Neural cell (in vitro differentiated cells): ENCODE measurements around the gene MYMK.

Source experiments
- CTCF ChIP-seq: fragments of 450-650 bp; IDR thresholded peaks from 2 replicates; pipeline ENCODE4 v1.5.1; 2014; ENCODE audit warnings: antibody characterized with exemption, mild to moderate bottlenecking, moderate library complexity; ENCODE audit not compliant: poor library complexity, severe bottlenecking
- EP300 ChIP-seq: fragments of 450-650 bp; conservative IDR thresholded peaks from 2 replicates; pipeline ENCODE4 v1.6.1; 2014; ENCODE audit warnings: antibody characterized with exemption, mild to moderate bottlenecking, moderate library complexity; ENCODE audit not compliant: poor library complexity, severe bottlenecking
- RAD21 ChIP-seq: fragments of 450-650 bp; conservative IDR thresholded peaks from 2 replicates; pipeline ENCODE4 v1.6.1; 2014; ENCODE audit warnings: antibody characterized with exemption, mild to moderate bottlenecking, moderate library complexity
- TAF1 ChIP-seq: IDR thresholded peaks from 2 replicates; pipeline ENCODE4 v1.6.1; 2012; ENCODE audit warnings: low read depth

- no peak for TF ChIP-seq CTCF
- no peak for TF ChIP-seq TAF1
- no peak for TF ChIP-seq RAD21
- TF ChIP-seq EP300 = no peak
Observed at GRCh38 chr9:133467101-133467500, 57.7 kb downstream of the MYMK start.
